Skin of body (tissue), 2 donors: ENCODE data around the gene WFDC8. TPM values are rescaled to one million over a fixed set of nuclear protein-coding genes. Genes with fewer than 3 reads are reported as not detected.
"Not testable (repeated sequence)": the region's sequence is repeated elsewhere in the genome, so short reads cannot be mapped to it uniquely, and the experiment has no call there.

Experiments used
- DNase-seq: peaks from one replicate; lab custom pipeline; 2025; lab: John Stamatoyannopoulos, UW
- total RNA-seq: library from RNA; depleted of rRNA; stranded (reverse); fragments of >200 nt; gene quantifications from one replicate; pipeline ENCODE4 v1.2.3, GENCODE V29; 2014

The WFDC8 gene
- total RNA-seq = not detected

GRCh38 chr20:45579184-45579583 lies at the start of gene WFDC8:
TSS of gene WFDC8 (minus strand) at chr20:45579284. CDS start at chr20:45579247, 37 bp downstream.
- no peak for DNase-seq

GRCh38 chr20:45626540-45626939 lies 47.5 kb upstream of the WFDC8 start:
- no peak for DNase-seq

- no peak for DNase-seq
Measured at GRCh38 chr20:45621593-45621992, 42.5 kb upstream of the WFDC8 start.

GRCh38 chr20:45617591-45617990 lies 38.5 kb upstream of the WFDC8 start:
- DNase-seq = no peak

GRCh38 chr20:45612314-45612713 lies 33.2 kb upstream of the WFDC8 start:
- no peak for DNase-seq

GRCh38 chr20:45611054-45611453 lies 32.0 kb upstream of the WFDC8 start:
- no peak for DNase-seq

- no peak for DNase-seq
Measured at GRCh38 chr20:45607810-45608209, 28.7 kb upstream of the WFDC8 start.

GRCh38 chr20:45595235-45595634 lies 16.2 kb upstream of the WFDC8 start:
- no peak for DNase-seq

- no peak for DNase-seq
Measured at GRCh38 chr20:45593498-45593897, 14.4 kb upstream of the WFDC8 start.

GRCh38 chr20:45592574-45593189 lies 13.6 kb upstream of the WFDC8 start:
- DNase-seq = peak; percentile 11

GRCh38 chr20:45589725-45590124 lies 10.6 kb upstream of the WFDC8 start:
- DNase-seq = no peak

- DNase-seq = no peak
Measured at GRCh38 chr20:45588800-45589199, 9.7 kb upstream of the WFDC8 start.

- DNase-seq = not testable (repeated sequence)
Measured at GRCh38 chr20:45585986-45586385, 6.9 kb upstream of the WFDC8 start.

GRCh38 chr20:45584294-45584693 lies 5.2 kb upstream of the WFDC8 start:
- not testable (repeated sequence) for DNase-seq

- DNase-seq = no peak
Measured at GRCh38 chr20:45583502-45583901, 4.4 kb upstream of the WFDC8 start.

GRCh38 chr20:45581702-45582101 lies 2.6 kb upstream of the WFDC8 start:
- no peak for DNase-seq

- DNase-seq = peak; percentile 52
Measured at GRCh38 chr20:45578231-45578630, 853 bp downstream of the WFDC8 start.

GRCh38 chr20:45576995-45577394 lies 2.1 kb downstream of the WFDC8 start:
- DNase-seq = peak; percentile 1

GRCh38 chr20:45575931-45576330 lies 3.2 kb downstream of the WFDC8 start:
- DNase-seq = no peak

GRCh38 chr20:45569650-45570049 lies 9.4 kb downstream of the WFDC8 start:
- not testable (repeated sequence) for DNase-seq

GRCh38 chr20:45564760-45565276 lies 14.3 kb downstream of the WFDC8 start:
- DNase-seq = no peak

GRCh38 chr20:45555198-45555597 lies 23.9 kb downstream of the WFDC8 start:
- no peak for DNase-seq

- DNase-seq = no peak
Measured at GRCh38 chr20:45552456-45552855, 26.6 kb downstream of the WFDC8 start.

- no peak for DNase-seq
Measured at GRCh38 chr20:45550765-45551164, 28.3 kb downstream of the WFDC8 start.
